HG02884 (cell line): ENCODE data around the gene PRKCI.
"Not testable (repeated sequence)": the region's sequence is repeated elsewhere in the genome, so short reads cannot be mapped to it uniquely, and the experiment has no call there.

Experiments
- ATAC-seq: cut with Tn5 transposase; IDR thresholded peaks from one replicate; pipeline ENCODE4 v1.9.1; 2021; ENCODE audit warnings: mild to moderate bottlenecking, moderate library complexity; ENCODE audit not compliant: unreplicated experiment

Gene PRKCI

GRCh38 chr3:170338690-170339340 is 116.6 kb downstream of the PRKCI start:
- no peak for ATAC-seq

GRCh38 chr3:170342273-170342672 is 120.0 kb downstream of the PRKCI start:
- ATAC-seq = not testable (repeated sequence)

GRCh38 chr3:170343859-170344258 is 121.6 kb downstream of the PRKCI start:
- not testable (repeated sequence) for ATAC-seq

- no peak for ATAC-seq
These were observed 122.7 kb downstream of the PRKCI start for GRCh38 chr3:170344971-170345370.

- peak; percentile 64 for ATAC-seq
These were observed 124.5 kb downstream of the PRKCI start for GRCh38 chr3:170346481-170347392.

DNA sequence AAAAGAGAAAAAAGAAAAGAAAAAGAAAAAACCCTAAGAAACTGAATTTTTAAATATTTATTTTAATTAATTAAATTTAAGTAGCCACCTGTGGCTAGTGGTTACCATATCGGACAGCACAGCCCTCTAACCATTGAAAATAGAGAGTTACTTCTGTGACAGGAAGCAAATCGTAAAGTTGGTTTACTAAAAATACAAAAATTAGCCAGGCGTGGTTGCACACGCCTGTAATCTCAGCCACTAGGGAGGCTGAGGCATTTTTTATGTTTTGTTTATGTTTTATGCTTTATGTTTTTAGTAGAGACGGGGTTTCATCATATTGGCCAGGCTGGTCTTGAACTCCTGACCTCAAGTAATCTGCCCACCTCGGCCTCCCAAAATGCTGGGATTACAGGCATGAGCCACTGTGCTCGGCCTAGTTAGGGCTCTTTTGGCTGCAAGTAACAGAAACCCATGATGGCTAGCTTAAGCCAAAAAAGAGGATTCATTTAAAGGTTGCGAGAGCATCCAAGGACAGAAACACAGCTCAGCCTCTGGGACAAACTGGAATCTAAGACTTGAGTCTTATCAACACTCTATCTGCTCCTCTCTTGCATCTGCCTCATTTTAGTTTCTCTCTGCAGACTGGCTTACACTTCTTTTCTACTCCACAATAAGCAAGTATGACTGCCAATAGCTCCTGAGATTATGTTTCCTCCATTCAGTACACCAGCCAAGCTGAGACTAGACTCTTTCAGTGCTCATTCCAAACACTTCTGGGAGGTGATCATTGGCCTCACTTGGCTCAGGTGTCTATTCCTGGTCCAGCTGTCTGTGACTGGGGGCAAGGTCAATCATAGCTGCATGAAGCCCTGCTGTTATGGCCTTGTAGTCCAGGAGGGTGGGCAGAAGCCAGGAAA is 128.5 kb downstream of the PRKCI start:
- peak; percentile 43 for ATAC-seq

GRCh38 chr3:170352936-170353335 is 130.7 kb downstream of the PRKCI start:
- ATAC-seq = peak; percentile 17

DNA sequence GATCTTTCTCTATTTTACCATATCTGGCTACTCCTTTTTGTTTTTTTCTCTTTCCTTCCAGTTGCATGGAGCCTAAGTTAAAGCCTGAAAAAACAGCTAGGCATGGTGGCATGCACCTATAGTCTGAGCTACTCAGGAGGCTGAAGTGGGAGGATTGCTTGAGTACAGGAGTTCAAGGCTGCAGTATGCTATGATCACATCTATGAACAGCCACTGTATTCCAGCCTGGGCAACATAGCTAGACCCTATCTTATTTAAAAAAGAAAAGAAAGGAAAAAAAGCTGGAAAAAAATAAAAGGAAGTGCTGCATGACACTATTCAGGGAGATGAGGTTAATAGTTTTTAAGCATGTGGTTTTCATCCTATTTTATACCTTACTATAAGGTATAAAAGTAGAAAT is 131.3 kb downstream of the PRKCI start:
- ATAC-seq = no peak

DNA sequence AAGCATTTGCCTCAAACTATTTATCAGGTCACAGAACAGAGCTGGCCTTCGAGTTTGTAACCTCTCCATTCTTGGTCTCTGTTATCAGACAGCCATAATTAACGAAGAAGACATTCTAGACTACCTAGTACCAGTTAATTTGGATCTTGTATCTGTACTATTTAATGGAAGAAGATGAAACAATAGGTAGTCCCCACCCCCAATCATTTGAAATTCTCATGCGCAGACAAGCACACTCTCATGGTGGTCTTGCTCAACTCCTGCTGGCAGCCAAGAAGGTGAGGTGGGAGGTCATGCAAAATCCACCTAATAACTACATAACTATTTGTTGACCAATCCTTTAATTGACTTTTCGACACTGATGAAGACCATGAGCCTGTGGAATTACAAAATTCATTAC is 132.5 kb downstream of the PRKCI start:
- ATAC-seq = no peak
